ENCODE measurements around the gene WSCD2. TPM values are rescaled to one million over a fixed set of nuclear protein-coding genes. Genes with fewer than 3 reads are reported as not detected.

WSCD2 gene
- total RNA-seq, 1 experiment from 2014 or later = not detected

GRCh38 chr12:108299516-108299915 lies 170.4 kb downstream of the WSCD2 start:
- no peak for DNase-seq (ENCODE audit: low spot score)

Other genes starting within 250 kb of the WSCD2 start
- gene CMKLR1, start 210.0 kb downstream of the WSCD2 start, total RNA-seq (2014; rRNA removed; shearing (Covaris generic)) = not detected in 2 replicates